OCI-LY1 (cell line): ENCODE results near the gene KIAA0319L.

Experiments
- CTCF ChIP-seq: fragments of 200-600 bp; sonication (generic), shearing (Covaris generic); IDR thresholded peaks from 2 replicates; pipeline ENCODE4 v1.5.1; 2017; ENCODE audit warnings: mild to moderate bottlenecking, antibody characterized with exemption, low read length, moderate library complexity, mixed read lengths
- EZH2 ChIP-seq: fragments of 200-600 bp; sonication (generic), shearing (Covaris generic); IDR thresholded peaks from 2 replicates; pipeline ENCODE4 v1.8.0; 2017; ENCODE audit warnings: borderline replicate concordance, mixed run types, mild to moderate bottlenecking, antibody characterized with exemption, low read length, moderate library complexity, mixed read lengths

- no peak for TF ChIP-seq EZH2
- TF ChIP-seq CTCF, result no peak
These were observed 19.4 kb downstream of the KIAA0319L start for GRCh38 chr1:35537806-35538205.
